ENCODE results near the gene POU6F2. TPM values are rescaled to one million over a fixed set of nuclear protein-coding genes. Genes with fewer than 3 reads are reported as not detected.
"Not testable (repeated sequence)": the region's sequence is repeated elsewhere in the genome, so short reads cannot be mapped to it uniquely, and the experiment has no call there.

Gene POU6F2
- total and polyA plus RNA-seq, 2 experiments from 2014 or later: 7.2 to 7.3 TPM

- no peak for TF ChIP-seq ZNF462 (CRISPR knock-in tag; IDR thresholded peaks at IDR 0.05)
These were observed 214.8 kb downstream of the POU6F2 start (continued) for GRCh38 chr7:39192476-39192875.

DNA sequence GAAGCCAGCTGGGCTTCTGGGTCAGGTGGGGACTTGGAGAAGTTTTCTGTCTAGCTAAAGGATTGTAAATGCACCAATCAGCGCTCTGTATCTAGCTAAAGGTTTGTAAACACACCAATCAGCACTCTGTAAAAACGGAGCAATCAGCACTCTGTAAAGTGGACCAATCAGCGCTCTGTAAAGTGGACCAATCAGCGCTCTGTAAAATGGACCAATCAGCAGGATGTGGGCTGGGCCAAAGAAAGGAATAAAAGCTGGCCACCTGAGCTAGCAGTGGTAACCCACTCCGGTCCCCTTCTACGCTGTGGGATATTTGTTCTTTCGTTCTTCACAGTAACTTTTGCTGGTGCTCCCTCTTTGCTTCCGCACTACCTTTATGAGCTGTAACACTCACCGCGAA lies 216.7 kb downstream of the POU6F2 start:
- not testable (repeated sequence) for H3K36me3 Mint-ChIP-seq (ENCODE audit: low read depth); H3K4me3 Mint-ChIP-seq; H3K4me1 Mint-ChIP-seq; H4K20me1 ChIP-seq (replicated peaks; ENCODE audit: insufficient read depth); H3K4me3 ChIP-seq; H3K4me2 ChIP-seq; H3K27ac Mint-ChIP-seq; DNase-seq (ENCODE audit: low spot score); ATAC-seq; H3K4me1 ChIP-seq (ENCODE audit: insufficient read depth); H3F3A ChIP-seq (replicated peaks; ENCODE audit: low read depth); H3K9me2 ChIP-seq (ENCODE audit: insufficient read depth); H3K79me2 ChIP-seq (replicated peaks; ENCODE audit: insufficient read depth); H2AFZ ChIP-seq; H3K27me3 Mint-ChIP-seq (ENCODE audit: insufficient read depth, low read depth, poor library complexity); H3K27me3 ChIP-seq (ENCODE audit: insufficient read depth); H3K9me3 Mint-ChIP-seq; H3K27ac ChIP-seq (ENCODE audit: low read depth); H3K36me3 ChIP-seq (ENCODE audit: insufficient read depth)

DNA sequence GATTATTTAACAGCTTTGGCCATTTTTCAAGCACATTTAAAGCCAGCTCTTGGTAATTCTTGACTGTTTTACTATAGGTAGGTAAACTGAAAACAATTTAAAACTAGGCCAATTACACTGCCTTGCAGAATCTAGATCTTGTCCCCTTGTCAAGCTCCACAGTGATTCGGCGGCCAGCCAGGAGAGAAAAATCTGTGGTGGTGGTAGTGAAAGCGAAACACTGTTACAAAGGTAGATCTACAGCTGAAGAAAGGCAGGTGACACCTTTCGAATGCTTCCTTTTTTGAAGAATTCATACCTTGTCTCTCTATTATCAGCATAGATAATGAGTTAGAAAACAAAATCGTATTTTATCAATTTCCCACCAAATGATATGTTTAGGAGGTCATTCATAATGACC lies 218.3 kb downstream of the POU6F2 start:
- H3K27ac Mint-ChIP-seq: no peak overlapping the region
- ATAC-seq: no peak
- DNase-seq (ENCODE audit: low spot score): no peak
- TF ChIP-seq STAT1 (IDR thresholded peaks at IDR 0.05; ENCODE audit: unreplicated experiment) (no peak), JUNB (IDR thresholded peaks at IDR 0.05; ENCODE audit: unreplicated experiment) (no peak), ETS1 (IDR thresholded peaks at IDR 0.05) (no peak), NANOG (IDR thresholded peaks at IDR 0.05; ENCODE audit: borderline replicate concordance) (no peak), ZNF331 (CRISPR knock-in tag; IDR thresholded peaks at IDR 0.05; ENCODE audit: low read depth) (no peak), EZH2 (IDR thresholded peaks at IDR 0.05; ENCODE audit: low read depth, unreplicated experiment) (no peak), CREB1 (CRISPR knock-in tag; IDR thresholded peaks at IDR 0.05; ENCODE audit: low read depth) (no peak), ZNF114 (CRISPR knock-in tag; IDR thresholded peaks at IDR 0.05) (no peak)
- TF ChIP-seq, protein P1, sequence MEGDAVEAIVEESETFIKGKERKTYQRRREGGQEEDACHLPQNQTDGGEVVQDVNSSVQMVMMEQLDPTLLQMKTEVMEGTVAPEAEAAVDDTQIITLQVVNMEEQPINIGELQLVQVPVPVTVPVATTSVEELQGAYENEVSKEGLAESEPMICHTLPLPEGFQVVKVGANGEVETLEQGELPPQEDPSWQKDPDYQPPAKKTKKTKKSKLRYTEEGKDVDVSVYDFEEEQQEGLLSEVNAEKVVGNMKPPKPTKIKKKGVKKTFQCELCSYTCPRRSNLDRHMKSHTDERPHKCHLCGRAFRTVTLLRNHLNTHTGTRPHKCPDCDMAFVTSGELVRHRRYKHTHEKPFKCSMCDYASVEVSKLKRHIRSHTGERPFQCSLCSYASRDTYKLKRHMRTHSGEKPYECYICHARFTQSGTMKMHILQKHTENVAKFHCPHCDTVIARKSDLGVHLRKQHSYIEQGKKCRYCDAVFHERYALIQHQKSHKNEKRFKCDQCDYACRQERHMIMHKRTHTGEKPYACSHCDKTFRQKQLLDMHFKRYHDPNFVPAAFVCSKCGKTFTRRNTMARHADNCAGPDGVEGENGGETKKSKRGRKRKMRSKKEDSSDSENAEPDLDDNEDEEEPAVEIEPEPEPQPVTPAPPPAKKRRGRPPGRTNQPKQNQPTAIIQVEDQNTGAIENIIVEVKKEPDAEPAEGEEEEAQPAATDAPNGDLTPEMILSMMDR (conservative IDR thresholded peaks at IDR 0.05; ENCODE audit: low read depth in 2 of 2): no peak

More for the DNA sequence above, 218.3 kb downstream of the POU6F2 start:
- H3K36me3 ChIP-seq (ENCODE audit: insufficient read depth): no peaks in the 10 kb centered on the region
- H3F3A ChIP-seq (replicated peaks; ENCODE audit: low read depth): no peaks in the 10 kb centered on the region
- no peaks in the 10 kb centered on the region for H3K79me2 ChIP-seq (replicated peaks; ENCODE audit: insufficient read depth)
- no peaks in the 10 kb centered on the region for H3K9me2 ChIP-seq (ENCODE audit: insufficient read depth)
- no peaks in the 10 kb centered on the region for H3K4me1 ChIP-seq (ENCODE audit: insufficient read depth)
- peaks cover 7% of the 10 kb centered on the region; the same call in 2 of the 3 replicates for H3K4me1 Mint-ChIP-seq
- no peak overlapping the region for H3K27ac ChIP-seq (ENCODE audit: low read depth)
- H3K27me3 ChIP-seq (ENCODE audit: insufficient read depth): no peaks in the 10 kb centered on the region
- H2AFZ ChIP-seq: no peak overlapping the region
- peaks cover 4% of the 10 kb centered on the region for H3K27me3 Mint-ChIP-seq (ENCODE audit: insufficient read depth, low read depth, poor library complexity)
- H3K9me3 Mint-ChIP-seq: no peaks in the 10 kb centered on the region
- no peaks in the 10 kb centered on the region for H3K36me3 Mint-ChIP-seq (ENCODE audit: low read depth)
- no peak overlapping the region for H3K4me3 ChIP-seq
- H4K20me1 ChIP-seq (replicated peaks; ENCODE audit: insufficient read depth): no peaks in the 10 kb centered on the region
- no peak overlapping the region for H3K4me3 Mint-ChIP-seq
- H3K4me2 ChIP-seq: no peak overlapping the region

Measured in GM23338 (cell line).